Endothelial cell of umbilical vein (primary cell): ENCODE measurements around the gene SLC30A10. TPM values are rescaled to one million over a fixed set of nuclear protein-coding genes. Genes with fewer than 3 reads are reported as not detected.

Source experiments
- BruUV-seq: library from RNA; stranded (reverse); fragments of 400-500 nt; replicated peaks from 2 replicates; lab custom pipeline; 2021; lab: Mats Ljungman, UMichigan
- CTCF ChIA-PET: fragments of 300-600, 350-600 bp; sonication (Branson Sonifier 250); formaldehyde crosslinking; loops from one replicate; lab custom pipeline; 2021; ENCODE audit warnings: antibody characterized with exemption, inconsistent platforms; lab: Charles Lee
- POLR2A ChIA-PET: fragments of 300-600, 350-600 bp; sonication (Branson Sonifier 250); formaldehyde crosslinking; loops from one replicate; lab custom pipeline; 2021; ENCODE audit warnings: antibody characterized with exemption, inconsistent platforms; lab: Charles Lee
- DNase-seq: peaks from one replicate; pipeline ENCODE4 v3.0.0-alpha.2; 2011; ENCODE audit warnings: low read depth, low spot score
- FAIRE-seq: peaks from 2 replicates; lab custom pipeline; 2011; peaks lifted over from hg19 to GRCh38; lab: Jason Lieb, UNC
- H2AFZ ChIP-seq: 2 replicates; pipeline ENCODE4 v1.6.0; 2012; ENCODE audit warnings: low read depth, low read length, control low read depth, inconsistent platforms
- H3K27ac ChIP-seq: 2 replicates; pipeline ENCODE4 v1.5.1; 2011; ENCODE audit warnings: low read depth, mild to moderate bottlenecking, control low read depth, low read length, moderate library complexity; ENCODE audit not compliant: insufficient read depth
- H3K27me3 ChIP-seq, 2 experiments: 2 replicates each; pipeline versions ENCODE4 v1.6.0 to v1.6.1; 2011; ENCODE audit warnings: low read length in 2 of 2, mixed read lengths in 1 of 2; ENCODE audit not compliant: control insufficient read depth in 2 of 2, insufficient read depth in 2 of 2
- H3K36me3 ChIP-seq, 2 experiments: 2 replicates in 1 of 2; 3 replicates in 1 of 2; pipeline ENCODE4 v1.5.1; 2011; ENCODE audit warnings: low read length in 2 of 2, mild to moderate bottlenecking in 1 of 2, moderate library complexity in 1 of 2; ENCODE audit not compliant: control insufficient read depth in 2 of 2, insufficient read depth in 2 of 2; ENCODE audit errors: extremely low read depth in 1 of 2
- H3K4me1 ChIP-seq: 3 replicates; pipeline ENCODE4 v1.5.1; 2011; ENCODE audit warnings: mild to moderate bottlenecking, low read length; ENCODE audit not compliant: control insufficient read depth, insufficient read depth; ENCODE audit errors: extremely low read depth
- H3K4me2 ChIP-seq: 2 replicates; pipeline ENCODE4 v1.6.1; 2011; ENCODE audit warnings: low read length, control low read depth, mixed read lengths; ENCODE audit not compliant: insufficient read depth
- H3K4me3 ChIP-seq, 3 experiments: fragments of 200-600 bp in 1 of 3; sonication (generic), shearing (Covaris generic) in 1 of 3; replicated peaks in 1 of 3; 2 replicates each; pipeline ENCODE4 v1.5.1; 2011 to 2016; ENCODE audit warnings: control low read depth in 3 of 3, low read length in 3 of 3, mild to moderate bottlenecking in 2 of 3, inconsistent platforms in 1 of 3, low read depth in 1 of 3, moderate library complexity in 1 of 3; ENCODE audit not compliant: insufficient read depth in 1 of 3
- H3K79me2 ChIP-seq: 2 replicates; pipeline ENCODE4 v1.6.0; 2012; ENCODE audit warnings: low read length, inconsistent platforms; ENCODE audit not compliant: control insufficient read depth, insufficient read depth
- H3K9ac ChIP-seq: replicated peaks from 2 replicates; pipeline ENCODE3; 2011; ENCODE audit warnings: low read length, control low read depth; ENCODE audit not compliant: insufficient read depth; ENCODE audit errors: extremely low read depth
- H3K9me1 ChIP-seq: replicated peaks from 3 replicates; pipeline ENCODE4 v1.6.0; 2011; ENCODE audit warnings: mild to moderate bottlenecking, low read length; ENCODE audit not compliant: control insufficient read depth, insufficient read depth; ENCODE audit errors: extremely low read depth
- H3K9me3 ChIP-seq: replicated peaks from 2 replicates; pipeline ENCODE4 v1.5.1; 2012; ENCODE audit warnings: low read length, inconsistent platforms; ENCODE audit not compliant: control insufficient read depth, insufficient read depth
- H4K20me1 ChIP-seq: replicated peaks from 2 replicates; pipeline ENCODE3; 2011; ENCODE audit warnings: mild to moderate bottlenecking, low read length; ENCODE audit not compliant: control insufficient read depth, insufficient read depth; ENCODE audit errors: extremely low read depth
- EZH2 ChIP-seq: IDR thresholded peaks from 2 replicates; pipeline ENCODE4 v1.6.1; 2012; ENCODE audit warnings: borderline replicate concordance, low read depth, mild to moderate bottlenecking, moderate library complexity, low read length, inconsistent platforms; ENCODE audit not compliant: severe bottlenecking
- FOS ChIP-seq: IDR thresholded peaks from 2 replicates; pipeline ENCODE4 v1.6.1; 2011; ENCODE audit warnings: mild to moderate bottlenecking, low read length, moderate library complexity, borderline replicate concordance; ENCODE audit not compliant: insufficient read depth
- GATA2 ChIP-seq: IDR thresholded peaks from 2 replicates; pipeline ENCODE4 v1.7.0; 2011; ENCODE audit warnings: low read depth, mild to moderate bottlenecking, moderate library complexity, mixed read lengths, low read length; ENCODE audit not compliant: insufficient read length, insufficient read depth
- JUN ChIP-seq: IDR thresholded peaks from 2 replicates; pipeline ENCODE4 v1.6.1; 2011; ENCODE audit warnings: borderline replicate concordance, low read depth; ENCODE audit not compliant: insufficient read length, insufficient read depth
- MYC ChIP-seq: IDR thresholded peaks from one replicate; pipeline ENCODE4 v1.6.1; 2011; ENCODE audit warnings: mild to moderate bottlenecking, low read depth, low read length
- POLR2A ChIP-seq: IDR thresholded peaks from 2 replicates; pipeline ENCODE4 v1.6.1; 2012; ENCODE audit warnings: low read depth, mild to moderate bottlenecking, control low read depth, low read length
- POLR2AphosphoS5 ChIP-seq: IDR thresholded peaks from 2 replicates; pipeline ENCODE4 v1.6.1; 2012; ENCODE audit warnings: low read depth, mild to moderate bottlenecking, control low read depth, low read length, moderate library complexity; ENCODE audit not compliant: insufficient read depth
- dilution Hi-C: fragments of 300-500 bp; cut with MboI; formaldehyde crosslinking; loops from one replicate; pipeline ENCODE4 v1.15.0; 2019; ENCODE audit warnings: low sequenced_read_pairs; ENCODE audit not compliant: extremely low pct_ligation_motif_present
- intact Hi-C: fragments of 100-400 bp; cut with micrococcal nuclease; formaldehyde crosslinking; loops from one replicate; pipeline ENCODE4 v1.10.0; 2022
- polyA plus RNA-seq, 4 experiments: library from polyadenylated mRNA; depleted of rRNA in 3 of 4; stranded (reverse) in 3 of 4; unstranded in 1 of 4; fragments of >200 nt; gene quantifications; 2 replicates each; pipeline versions ENCODE4 v1.2.1 to v1.2.3, GENCODE V29; 2011 to 2012; ENCODE audit warnings: missing spikeins in 1 of 4
- total RNA-seq: library from RNA; stranded (reverse); gene quantifications from 2 replicates; pipeline ENCODE4 v1.2.3, GENCODE V29; 2021
- TF ChIP-seq, protein P1 (sequence below): IDR thresholded peaks from 2 replicates; pipeline ENCODE4 v1.6.1; 2011; ENCODE audit not compliant: insufficient read depth, insufficient read length
- TF ChIP-seq, protein P2 (sequence below), 2 donors: IDR thresholded peaks; 1 replicate in 1 of 2; 2 replicates in 1 of 2; pipeline ENCODE4 v1.5.1; 2011; ENCODE audit warnings: low read length in 2 of 2, mild to moderate bottlenecking in 2 of 2, moderate library complexity in 2 of 2, control low read depth in 1 of 2, inconsistent platforms in 1 of 2, low read depth in 1 of 2; ENCODE audit not compliant: insufficient read depth in 1 of 2; ENCODE audit errors: extremely low read depth in 1 of 2

Gene SLC30A10
- total and polyA plus RNA-seq, 2 donors (not counting 3 experiments of a cell fraction or from before 2014, with no cell fraction given) = not detected

DNA sequence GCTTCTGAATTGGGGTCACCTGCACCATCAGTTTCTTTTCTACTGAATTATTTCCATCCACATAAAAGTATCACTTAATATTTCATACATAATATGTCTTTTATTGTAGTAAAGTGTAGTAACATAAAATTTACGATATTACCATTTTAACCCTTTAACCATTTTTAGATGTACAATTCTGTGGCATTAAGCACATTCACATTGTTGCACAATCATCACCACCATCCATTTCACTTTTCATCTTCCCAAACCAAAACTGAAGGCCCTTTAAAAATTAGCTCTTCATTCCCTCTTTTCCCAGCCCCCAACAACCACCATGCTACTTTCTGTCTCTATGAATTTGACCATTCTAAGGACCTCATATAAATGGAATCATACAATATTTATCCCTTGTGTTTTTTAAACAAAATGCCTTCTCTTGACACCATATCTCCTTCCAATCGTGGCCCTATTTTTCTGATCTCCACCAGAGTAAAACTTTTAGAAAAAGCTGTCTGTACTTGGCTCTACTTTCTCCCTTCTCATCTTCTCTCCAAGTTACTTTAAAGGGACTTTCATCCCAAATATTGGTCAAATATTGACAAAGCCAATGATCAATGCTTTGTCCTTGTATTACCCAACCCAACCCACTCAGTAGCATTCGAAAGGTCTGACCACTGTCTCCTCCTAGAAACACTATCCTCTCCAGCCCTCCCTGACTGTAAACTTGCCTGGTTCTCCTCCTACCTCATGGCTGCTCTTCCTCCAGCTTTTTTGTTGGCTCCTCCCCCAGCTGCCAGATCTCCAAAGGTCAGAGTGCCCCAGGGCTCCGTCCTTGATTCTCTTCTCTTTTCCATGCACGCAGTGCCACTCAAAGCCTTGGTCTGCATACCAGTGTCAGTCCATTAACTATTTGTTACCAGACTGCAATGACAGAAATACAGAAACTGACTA, 44.7 kb downstream of the SLC30A10 start:
- no peak for FAIRE-seq

More for the DNA sequence above, 44.7 kb downstream of the SLC30A10 start:
- no peak for DNase-seq
- POLR2A ChIA-PET = interaction anchor here (0.6 kb wide), 1 partner anchor 1455 kb away, joined by 6 read pairs; no protein-coding TSS in a partner anchor
- Histone ChIP-seq H3K27me3 (peaks cover 0 to 2% of the 10 kb centered on the region in 2 experiments), H3K4me2 (no peak overlapping the region), H3K79me2 (no peaks in the 10 kb centered on the region), H3K9me3 (no peaks in the 10 kb centered on the region), H3K9ac (no peak overlapping the region), H3K36me3 (no peaks in the 10 kb centered on the region), H4K20me1 (no peaks in the 10 kb centered on the region), H3K4me3 (no peak overlapping the region), H3K9me1 (no peaks in the 10 kb centered on the region), H3K27ac (no peak overlapping the region), H2AFZ (no peak overlapping the region), H3K4me1 (no peaks in the 10 kb centered on the region)
- intact Hi-C loops = no loop called here
- dilution Hi-C loops = no loop called here
- no peak for TF ChIP-seq EZH2
- no peak for TF ChIP-seq POLR2A
- TF ChIP-seq, protein P1, sequence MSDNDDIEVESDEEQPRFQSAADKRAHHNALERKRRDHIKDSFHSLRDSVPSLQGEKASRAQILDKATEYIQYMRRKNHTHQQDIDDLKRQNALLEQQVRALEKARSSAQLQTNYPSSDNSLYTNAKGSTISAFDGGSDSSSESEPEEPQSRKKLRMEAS = no peak
- TF ChIP-seq JUN = no peak
- TF ChIP-seq GATA2 = no peak
- TF ChIP-seq POLR2AphosphoS5 = no peak
- no peak for TF ChIP-seq FOS
- TF ChIP-seq, protein P2, sequence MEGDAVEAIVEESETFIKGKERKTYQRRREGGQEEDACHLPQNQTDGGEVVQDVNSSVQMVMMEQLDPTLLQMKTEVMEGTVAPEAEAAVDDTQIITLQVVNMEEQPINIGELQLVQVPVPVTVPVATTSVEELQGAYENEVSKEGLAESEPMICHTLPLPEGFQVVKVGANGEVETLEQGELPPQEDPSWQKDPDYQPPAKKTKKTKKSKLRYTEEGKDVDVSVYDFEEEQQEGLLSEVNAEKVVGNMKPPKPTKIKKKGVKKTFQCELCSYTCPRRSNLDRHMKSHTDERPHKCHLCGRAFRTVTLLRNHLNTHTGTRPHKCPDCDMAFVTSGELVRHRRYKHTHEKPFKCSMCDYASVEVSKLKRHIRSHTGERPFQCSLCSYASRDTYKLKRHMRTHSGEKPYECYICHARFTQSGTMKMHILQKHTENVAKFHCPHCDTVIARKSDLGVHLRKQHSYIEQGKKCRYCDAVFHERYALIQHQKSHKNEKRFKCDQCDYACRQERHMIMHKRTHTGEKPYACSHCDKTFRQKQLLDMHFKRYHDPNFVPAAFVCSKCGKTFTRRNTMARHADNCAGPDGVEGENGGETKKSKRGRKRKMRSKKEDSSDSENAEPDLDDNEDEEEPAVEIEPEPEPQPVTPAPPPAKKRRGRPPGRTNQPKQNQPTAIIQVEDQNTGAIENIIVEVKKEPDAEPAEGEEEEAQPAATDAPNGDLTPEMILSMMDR (IDR thresholded peaks at IDR 0.05; ENCODE audit: extremely low read depth in 1 of 2, insufficient read depth in 1 of 2, low read depth in 1 of 2, low read length in 2 of 2) = no peak
- no peak for TF ChIP-seq MYC
- CTCF ChIA-PET = no interaction called here
- no TSS peak for BruUV-seq
